ENCODE results near the gene PPP5C.
"Not testable (repeated sequence)": the region's sequence is repeated elsewhere in the genome, so short reads cannot be mapped to it uniquely, and the experiment has no call there.

DNA sequence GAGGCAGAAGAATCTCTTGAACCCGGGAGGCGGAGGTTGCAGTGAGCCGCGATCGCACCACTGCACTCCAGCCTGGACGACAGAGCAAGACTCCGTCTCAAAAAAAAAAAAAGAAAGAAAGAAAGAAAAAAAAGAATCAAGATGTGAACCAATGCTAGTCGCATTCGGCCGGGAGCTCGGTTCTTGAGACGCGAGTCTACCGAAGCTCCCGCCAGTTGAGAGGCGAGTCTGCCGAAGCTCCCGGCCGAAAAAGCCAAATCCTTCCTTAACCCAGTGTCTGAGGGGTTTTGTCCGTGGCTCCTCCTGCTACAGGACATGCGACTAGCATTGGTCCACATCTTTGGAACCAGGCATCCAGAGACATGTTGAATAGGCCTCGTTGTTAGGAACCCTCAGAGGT lies 68.0 kb downstream of the PPP5C start:
- TF ChIP-seq POLR2A (IDR thresholded peaks at IDR 0.05), result not testable (repeated sequence)
- TF ChIP-seq, protein P1, sequence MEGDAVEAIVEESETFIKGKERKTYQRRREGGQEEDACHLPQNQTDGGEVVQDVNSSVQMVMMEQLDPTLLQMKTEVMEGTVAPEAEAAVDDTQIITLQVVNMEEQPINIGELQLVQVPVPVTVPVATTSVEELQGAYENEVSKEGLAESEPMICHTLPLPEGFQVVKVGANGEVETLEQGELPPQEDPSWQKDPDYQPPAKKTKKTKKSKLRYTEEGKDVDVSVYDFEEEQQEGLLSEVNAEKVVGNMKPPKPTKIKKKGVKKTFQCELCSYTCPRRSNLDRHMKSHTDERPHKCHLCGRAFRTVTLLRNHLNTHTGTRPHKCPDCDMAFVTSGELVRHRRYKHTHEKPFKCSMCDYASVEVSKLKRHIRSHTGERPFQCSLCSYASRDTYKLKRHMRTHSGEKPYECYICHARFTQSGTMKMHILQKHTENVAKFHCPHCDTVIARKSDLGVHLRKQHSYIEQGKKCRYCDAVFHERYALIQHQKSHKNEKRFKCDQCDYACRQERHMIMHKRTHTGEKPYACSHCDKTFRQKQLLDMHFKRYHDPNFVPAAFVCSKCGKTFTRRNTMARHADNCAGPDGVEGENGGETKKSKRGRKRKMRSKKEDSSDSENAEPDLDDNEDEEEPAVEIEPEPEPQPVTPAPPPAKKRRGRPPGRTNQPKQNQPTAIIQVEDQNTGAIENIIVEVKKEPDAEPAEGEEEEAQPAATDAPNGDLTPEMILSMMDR (IDR thresholded peaks at IDR 0.05), result not testable (repeated sequence)
